ENCODE measurements around the gene CMSS1.

DNA sequence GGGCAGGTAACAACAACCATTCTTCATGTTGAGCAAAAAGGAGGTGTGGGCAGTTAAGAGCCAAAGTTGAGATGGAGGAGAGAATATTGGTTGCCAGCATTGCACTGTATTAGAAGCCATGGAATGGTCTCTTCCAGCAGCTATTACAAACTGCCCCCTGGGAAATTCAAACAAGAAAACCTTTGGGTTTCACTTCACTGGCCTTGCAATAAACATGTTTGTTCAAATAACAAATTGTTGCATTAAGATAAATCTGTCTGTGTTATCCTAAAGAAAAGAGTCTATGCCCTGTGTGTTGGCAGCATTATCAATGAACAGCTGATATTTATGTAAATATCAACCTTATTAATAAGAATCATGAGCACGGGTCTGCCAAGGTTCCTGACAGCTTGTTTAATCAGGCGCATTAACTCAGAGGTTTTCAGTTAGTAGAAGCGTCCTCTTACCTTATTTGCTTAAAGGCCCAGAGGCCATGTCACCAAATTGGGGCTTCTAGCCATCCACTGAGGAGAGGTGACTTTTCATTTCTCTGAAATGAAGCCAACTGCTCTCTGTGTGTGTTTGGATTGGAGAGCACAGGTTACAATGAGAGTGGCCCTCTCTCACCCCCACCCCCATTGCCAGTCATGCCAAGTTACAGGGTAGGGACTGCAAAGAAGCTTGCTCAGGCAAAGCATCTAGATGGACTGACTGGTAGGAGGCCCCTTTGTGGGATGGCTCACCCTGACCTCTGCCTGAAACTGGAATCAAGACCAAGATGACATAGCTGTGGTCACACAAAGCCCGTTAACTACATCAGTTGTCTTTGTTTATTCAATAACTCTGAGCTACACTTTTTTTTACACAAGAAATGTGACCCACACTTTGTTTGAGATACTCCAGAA, 286.1 kb downstream of the CMSS1 start:
- TF ChIP-seq TAF1 (IDR thresholded peaks at IDR 0.05; ENCODE audit: borderline replicate concordance, insufficient read depth, low read length) = no peak
- no peak for TF ChIP-seq SIN3A (IDR thresholded peaks at IDR 0.05; ENCODE audit: borderline replicate concordance, insufficient read depth, low read length)
- TF ChIP-seq, protein P1, sequence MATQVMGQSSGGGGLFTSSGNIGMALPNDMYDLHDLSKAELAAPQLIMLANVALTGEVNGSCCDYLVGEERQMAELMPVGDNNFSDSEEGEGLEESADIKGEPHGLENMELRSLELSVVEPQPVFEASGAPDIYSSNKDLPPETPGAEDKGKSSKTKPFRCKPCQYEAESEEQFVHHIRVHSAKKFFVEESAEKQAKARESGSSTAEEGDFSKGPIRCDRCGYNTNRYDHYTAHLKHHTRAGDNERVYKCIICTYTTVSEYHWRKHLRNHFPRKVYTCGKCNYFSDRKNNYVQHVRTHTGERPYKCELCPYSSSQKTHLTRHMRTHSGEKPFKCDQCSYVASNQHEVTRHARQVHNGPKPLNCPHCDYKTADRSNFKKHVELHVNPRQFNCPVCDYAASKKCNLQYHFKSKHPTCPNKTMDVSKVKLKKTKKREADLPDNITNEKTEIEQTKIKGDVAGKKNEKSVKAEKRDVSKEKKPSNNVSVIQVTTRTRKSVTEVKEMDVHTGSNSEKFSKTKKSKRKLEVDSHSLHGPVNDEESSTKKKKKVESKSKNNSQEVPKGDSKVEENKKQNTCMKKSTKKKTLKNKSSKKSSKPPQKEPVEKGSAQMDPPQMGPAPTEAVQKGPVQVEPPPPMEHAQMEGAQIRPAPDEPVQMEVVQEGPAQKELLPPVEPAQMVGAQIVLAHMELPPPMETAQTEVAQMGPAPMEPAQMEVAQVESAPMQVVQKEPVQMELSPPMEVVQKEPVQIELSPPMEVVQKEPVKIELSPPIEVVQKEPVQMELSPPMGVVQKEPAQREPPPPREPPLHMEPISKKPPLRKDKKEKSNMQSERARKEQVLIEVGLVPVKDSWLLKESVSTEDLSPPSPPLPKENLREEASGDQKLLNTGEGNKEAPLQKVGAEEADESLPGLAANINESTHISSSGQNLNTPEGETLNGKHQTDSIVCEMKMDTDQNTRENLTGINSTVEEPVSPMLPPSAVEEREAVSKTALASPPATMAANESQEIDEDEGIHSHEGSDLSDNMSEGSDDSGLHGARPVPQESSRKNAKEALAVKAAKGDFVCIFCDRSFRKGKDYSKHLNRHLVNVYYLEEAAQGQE (IDR thresholded peaks at IDR 0.05; ENCODE audit: insufficient read depth in 1 of 2, low read depth in 2 of 2, low read length in 2 of 2) = no peak
- TF ChIP-seq POLR2AphosphoS5 (IDR thresholded peaks at IDR 0.05; ENCODE audit: low read depth, low read length) = no peak
- TF ChIP-seq FOXP2 (optimal IDR thresholded peaks at IDR 0.05; ENCODE audit: borderline replicate concordance, extremely low read depth, extremely low read length, insufficient read depth) = no peak
